ENCODE results near the gene BABAM2.

Gene BABAM2

DNA sequence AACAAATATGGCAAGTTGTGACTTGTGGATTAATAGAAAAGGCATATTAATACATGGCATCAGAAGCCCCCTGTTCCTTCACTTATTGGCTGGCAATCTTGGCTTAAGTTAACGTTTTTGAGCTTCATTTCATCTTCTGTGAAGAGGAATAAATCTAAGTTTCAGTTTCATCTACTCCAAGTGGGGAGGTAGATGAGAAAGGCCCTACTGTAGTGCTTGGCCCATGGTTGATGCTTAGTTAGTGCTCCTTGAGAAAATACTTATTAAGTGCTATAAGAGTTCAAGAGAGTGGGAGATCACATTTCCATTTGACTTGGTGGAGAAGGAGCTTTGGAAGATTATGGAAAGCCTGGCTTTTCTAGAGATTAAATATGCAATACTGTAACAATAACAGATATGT lies 244.3 kb downstream of the BABAM2 start:
- H3K9me3 ChIP-seq (ENCODE audit: insufficient read depth, low read length, severe bottlenecking) = no peaks in the 10 kb centered on the region
- TF ChIP-seq, protein P1, sequence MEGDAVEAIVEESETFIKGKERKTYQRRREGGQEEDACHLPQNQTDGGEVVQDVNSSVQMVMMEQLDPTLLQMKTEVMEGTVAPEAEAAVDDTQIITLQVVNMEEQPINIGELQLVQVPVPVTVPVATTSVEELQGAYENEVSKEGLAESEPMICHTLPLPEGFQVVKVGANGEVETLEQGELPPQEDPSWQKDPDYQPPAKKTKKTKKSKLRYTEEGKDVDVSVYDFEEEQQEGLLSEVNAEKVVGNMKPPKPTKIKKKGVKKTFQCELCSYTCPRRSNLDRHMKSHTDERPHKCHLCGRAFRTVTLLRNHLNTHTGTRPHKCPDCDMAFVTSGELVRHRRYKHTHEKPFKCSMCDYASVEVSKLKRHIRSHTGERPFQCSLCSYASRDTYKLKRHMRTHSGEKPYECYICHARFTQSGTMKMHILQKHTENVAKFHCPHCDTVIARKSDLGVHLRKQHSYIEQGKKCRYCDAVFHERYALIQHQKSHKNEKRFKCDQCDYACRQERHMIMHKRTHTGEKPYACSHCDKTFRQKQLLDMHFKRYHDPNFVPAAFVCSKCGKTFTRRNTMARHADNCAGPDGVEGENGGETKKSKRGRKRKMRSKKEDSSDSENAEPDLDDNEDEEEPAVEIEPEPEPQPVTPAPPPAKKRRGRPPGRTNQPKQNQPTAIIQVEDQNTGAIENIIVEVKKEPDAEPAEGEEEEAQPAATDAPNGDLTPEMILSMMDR (IDR thresholded peaks at IDR 0.05; ENCODE audit: borderline replicate concordance, extremely low read depth, low read length, poor library complexity, severe bottlenecking) = no peak
- TF ChIP-seq EZH2 (IDR thresholded peaks at IDR 0.05; ENCODE audit: borderline replicate concordance, low read depth, low read length, severe bottlenecking) = no peak
- ATAC-seq (ENCODE audit: insufficient read depth, low read depth) (no peak), DNase-seq (no peak)
- H3K4me1 ChIP-seq (ENCODE audit: insufficient read depth, low read length) = peaks cover 14% of the 10 kb centered on the region
- no peak overlapping the region for H3K9ac ChIP-seq (ENCODE audit: low read depth, low read length)
- H3K4me2 ChIP-seq (ENCODE audit: insufficient read depth, low read length) = no peak overlapping the region
- H3K36me3 ChIP-seq (ENCODE audit: insufficient read depth, low read length) = peaks cover 6% of the 10 kb centered on the region; the same call in 1 of the 2 replicates
- H3K27me3 ChIP-seq (ENCODE audit: insufficient read depth, low read length, poor library complexity) = no peaks in the 10 kb centered on the region
- H3K79me2 ChIP-seq (ENCODE audit: insufficient read depth, low read length) = no peaks in the 10 kb centered on the region
- no peak overlapping the region for H3K4me3 ChIP-seq (ENCODE audit: low read depth in 1 of 2, low read length in 2 of 2)
- no peak overlapping the region for H2AFZ ChIP-seq (ENCODE audit: low read depth, low read length)
- no peaks in the 10 kb centered on the region for H4K20me1 ChIP-seq (ENCODE audit: insufficient read depth, low read length)
- no peak overlapping the region for H3K27ac ChIP-seq (ENCODE audit: low read length)

DNA sequence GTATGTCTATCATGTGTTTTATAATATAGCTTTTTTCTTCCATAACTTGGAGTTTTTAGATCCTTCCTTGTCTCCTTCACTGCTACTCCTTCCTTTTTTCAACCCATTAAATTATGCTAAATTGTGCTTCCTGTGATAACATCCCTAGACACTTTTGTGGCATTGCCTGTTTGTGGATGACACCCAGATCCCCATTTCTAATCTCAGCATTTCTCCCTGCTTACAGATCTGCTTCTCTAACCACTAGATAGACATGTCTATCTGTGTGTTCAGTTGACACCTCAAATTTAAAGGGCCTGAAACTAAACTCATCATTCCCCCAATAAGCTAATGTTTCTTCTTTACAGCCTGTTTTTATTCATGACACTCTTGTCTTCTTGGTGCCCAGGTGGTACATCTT lies 244.8 kb downstream of the BABAM2 start:
- DNase-seq = no peak
- H3K4me2 ChIP-seq (ENCODE audit: insufficient read depth, low read length) = no peak overlapping the region
- no peak overlapping the region for H3K4me3 ChIP-seq (ENCODE audit: low read depth in 1 of 2, low read length in 2 of 2)
- ATAC-seq (ENCODE audit: insufficient read depth, low read depth) = 0 out of 3 replicates have a peak, but pooled peaks have one; percentile 29
- H4K20me1 ChIP-seq (ENCODE audit: insufficient read depth, low read length) = no peaks in the 10 kb centered on the region
- no peak overlapping the region for H2AFZ ChIP-seq (ENCODE audit: low read depth, low read length)
- no peaks in the 10 kb centered on the region for H3K9me3 ChIP-seq (ENCODE audit: insufficient read depth, low read length, severe bottlenecking)
- TF ChIP-seq EZH2 (IDR thresholded peaks at IDR 0.05; ENCODE audit: borderline replicate concordance, low read depth, low read length, severe bottlenecking) = no peak
- TF ChIP-seq, protein P1 (IDR thresholded peaks at IDR 0.05; ENCODE audit: borderline replicate concordance, extremely low read depth, low read length, poor library complexity, severe bottlenecking) = no peak
- no peaks in the 10 kb centered on the region for H3K79me2 ChIP-seq (ENCODE audit: insufficient read depth, low read length)
- H3K4me1 ChIP-seq (ENCODE audit: insufficient read depth, low read length) = peaks cover 14% of the 10 kb centered on the region
- no peaks in the 10 kb centered on the region for H3K27me3 ChIP-seq (ENCODE audit: insufficient read depth, low read length, poor library complexity)
- H3K9ac ChIP-seq (ENCODE audit: low read depth, low read length) = no peak overlapping the region
- H3K27ac ChIP-seq (ENCODE audit: low read length) = no peak overlapping the region
- H3K36me3 ChIP-seq (ENCODE audit: insufficient read depth, low read length) = peaks cover 6% of the 10 kb centered on the region; the same call in 1 of the 2 replicates

DNA sequence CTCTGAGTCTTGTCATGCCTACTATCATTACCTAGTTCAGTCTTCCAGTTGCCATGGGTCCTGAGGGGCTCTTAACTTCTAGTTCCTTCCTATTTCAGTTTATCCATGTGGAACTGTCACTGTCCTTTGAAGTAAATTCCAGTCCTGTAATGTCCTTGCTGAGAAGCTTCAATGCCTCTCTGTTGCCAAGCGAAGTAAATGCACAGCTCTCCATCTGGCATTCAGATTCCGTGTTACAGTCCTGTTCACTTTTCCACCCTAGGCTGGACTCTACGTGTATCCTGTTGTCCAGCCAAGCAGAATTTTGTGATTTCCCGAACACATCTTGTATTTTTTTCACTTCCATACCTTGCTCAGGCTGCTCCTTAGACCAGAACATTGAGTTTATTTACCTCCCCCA lies 245.3 kb downstream of the BABAM2 start:
- DNase-seq (no peak), ATAC-seq (ENCODE audit: insufficient read depth, low read depth) (no peak)
- no peak overlapping the region for H3K4me2 ChIP-seq (ENCODE audit: insufficient read depth, low read length)
- H3K27ac ChIP-seq (ENCODE audit: low read length) = no peak overlapping the region
- no peak overlapping the region for H3K9ac ChIP-seq (ENCODE audit: low read depth, low read length)
- no peaks in the 10 kb centered on the region for H3K79me2 ChIP-seq (ENCODE audit: insufficient read depth, low read length)
- H2AFZ ChIP-seq (ENCODE audit: low read depth, low read length) = no peak overlapping the region
- no peaks in the 10 kb centered on the region for H3K27me3 ChIP-seq (ENCODE audit: insufficient read depth, low read length, poor library complexity)
- H4K20me1 ChIP-seq (ENCODE audit: insufficient read depth, low read length) = no peaks in the 10 kb centered on the region
- TF ChIP-seq EZH2 (IDR thresholded peaks at IDR 0.05; ENCODE audit: borderline replicate concordance, low read depth, low read length, severe bottlenecking) = no peak
- peaks cover 14% of the 10 kb centered on the region for H3K4me1 ChIP-seq (ENCODE audit: insufficient read depth, low read length)
- no peak overlapping the region for H3K4me3 ChIP-seq (ENCODE audit: low read depth in 1 of 2, low read length in 2 of 2)
- peaks cover 6% of the 10 kb centered on the region; the same call in 1 of the 2 replicates for H3K36me3 ChIP-seq (ENCODE audit: insufficient read depth, low read length)
- H3K9me3 ChIP-seq (ENCODE audit: insufficient read depth, low read length, severe bottlenecking) = no peaks in the 10 kb centered on the region

DNA sequence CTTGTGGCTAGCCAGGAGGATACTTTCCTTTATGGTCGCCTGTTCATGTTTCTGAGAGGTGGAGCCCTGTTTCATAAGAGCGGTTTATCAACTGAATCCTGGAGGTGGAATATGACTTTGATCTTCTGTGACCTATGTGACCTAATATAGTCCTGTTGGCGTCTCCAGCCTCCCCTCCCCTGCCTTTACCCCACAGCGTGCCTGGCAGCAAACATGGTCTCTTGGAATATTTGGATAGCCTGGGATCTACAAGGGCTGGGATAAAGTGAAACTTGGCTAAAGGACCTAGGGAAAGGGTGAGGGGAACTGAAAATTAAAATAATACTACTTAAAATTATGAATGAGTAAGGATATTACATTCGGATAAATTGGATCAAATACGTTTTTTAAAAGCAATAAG lies 246.0 kb downstream of the BABAM2 start:
- H3K27ac ChIP-seq (ENCODE audit: low read length) = no peak overlapping the region
- DNase-seq (no peak), ATAC-seq (ENCODE audit: insufficient read depth, low read depth) (no peak)
- H3K4me1 ChIP-seq (ENCODE audit: insufficient read depth, low read length) = peaks cover 14% of the 10 kb centered on the region
- no peaks in the 10 kb centered on the region for H3K79me2 ChIP-seq (ENCODE audit: insufficient read depth, low read length)
- H3K9me3 ChIP-seq (ENCODE audit: insufficient read depth, low read length, severe bottlenecking) = no peaks in the 10 kb centered on the region
- H3K27me3 ChIP-seq (ENCODE audit: insufficient read depth, low read length, poor library complexity) = no peaks in the 10 kb centered on the region
- no peak overlapping the region for H3K9ac ChIP-seq (ENCODE audit: low read depth, low read length)
- H3K36me3 ChIP-seq (ENCODE audit: insufficient read depth, low read length) = peaks cover 6% of the 10 kb centered on the region; the same call in 1 of the 2 replicates
- no peak overlapping the region for H3K4me3 ChIP-seq (ENCODE audit: low read depth in 1 of 2, low read length in 2 of 2)
- no peak overlapping the region for H3K4me2 ChIP-seq (ENCODE audit: insufficient read depth, low read length)
- H4K20me1 ChIP-seq (ENCODE audit: insufficient read depth, low read length) = no peaks in the 10 kb centered on the region
- H2AFZ ChIP-seq (ENCODE audit: low read depth, low read length) = no peak overlapping the region
- no peak for TF ChIP-seq EZH2 (IDR thresholded peaks at IDR 0.05; ENCODE audit: borderline replicate concordance, low read depth, low read length, severe bottlenecking)
- TF ChIP-seq, protein P1 (IDR thresholded peaks at IDR 0.05; ENCODE audit: borderline replicate concordance, extremely low read depth, low read length, poor library complexity, severe bottlenecking) = no peak

All from DND-41 (cell line).